ENCODE measurements around the gene CPSF3. TPM values are rescaled to one million over a fixed set of nuclear protein-coding genes. Genes with fewer than 3 reads are reported as not detected.

Gene CPSF3
- total and polyA plus RNA-seq, 3 donors from 2014 or later, result 54.4 to 112 (median 72.3) TPM

- Histone ChIP-seq H3K36me3 (ENCODE audit: low read depth, missing control alignments) (no peaks in the 10 kb centered on the region), H3K4me1 (peaks cover 21% of the 10 kb centered on the region), H3K9me3 (no peaks in the 10 kb centered on the region), H3K27ac (peak within 1 kb of the TSS; percentile 89 to 94), H3K27me3 (no peaks in the 10 kb centered on the region), H3K4me3 (peak within 1 kb of the TSS; percentile 88 to 90)
- DNase-seq, result peak; percentile 69
- TF ChIP-seq CTCF (IDR thresholded peaks at IDR 0.05), result no peak
- TF ChIP-seq POLR2A (IDR thresholded peaks at IDR 0.05), result no peak
- intact Hi-C loops (cut with DNase I; ENCODE audit: low total_unique reads), result no loop called here
- 1% methylated on average over 78 of the region's 91 CpGs; no CpG with 5 or more reads in 1 of the 2 donors for WGBS, 2 donors
Observed at GRCh38 chr2:9474361-9475057, 51.1 kb downstream of the CPSF3 start, which contains the start of gene IAH1. Gene IAH1, plus strand, starts transcription at chr2:9474551. Its CDS starts 16 bp downstream, at chr2:9474567.

- intact Hi-C loops (cut with DNase I; ENCODE audit: low total_unique reads), result no loop called here
- Histone ChIP-seq H3K27ac (no peak overlapping the region), H3K9me3 (no peaks in the 10 kb centered on the region), H3K27me3 (no peaks in the 10 kb centered on the region), H3K4me3 (no peak overlapping the region), H3K36me3 (ENCODE audit: low read depth, missing control alignments) (no peaks in the 10 kb centered on the region), H3K4me1 (peaks cover 25% of the 10 kb centered on the region)
- no peak for DNase-seq
- WGBS, 2 donors, result 77 to 79% methylated on average over 7 of the region's 7 CpGs
- TF ChIP-seq POLR2A (IDR thresholded peaks at IDR 0.05), result no peak
- no peak for TF ChIP-seq CTCF (IDR thresholded peaks at IDR 0.05)
Observed at GRCh38 chr2:9477914-9478313, 54.5 kb downstream of the CPSF3 start.

- 84 to 86% methylated on average over 3 of the region's 3 CpGs for WGBS, 2 donors
- TF ChIP-seq CTCF (IDR thresholded peaks at IDR 0.05) (no peak), POLR2A (IDR thresholded peaks at IDR 0.05) (no peak)
Observed at GRCh38 chr2:9478526-9478925, 55.1 kb downstream of the CPSF3 start.

GRCh38 chr2:9480157-9480556 is 56.7 kb downstream of the CPSF3 start:
- intact Hi-C loops (cut with DNase I; ENCODE audit: low total_unique reads), result no loop called here
- WGBS, 2 donors, result 71 to 86% methylated on average over 4 of the region's 4 CpGs
- H3K36me3 ChIP-seq (ENCODE audit: low read depth, missing control alignments), result no peaks in the 10 kb centered on the region
- TF ChIP-seq POLR2A (IDR thresholded peaks at IDR 0.05) (no peak), CTCF (IDR thresholded peaks at IDR 0.05) (no peak)
- H3K4me1 ChIP-seq, result peaks cover 16% of the 10 kb centered on the region
- no peak overlapping the region for H3K4me3 ChIP-seq
- no peaks in the 10 kb centered on the region for H3K27me3 ChIP-seq
- H3K27ac ChIP-seq, result peak overlapping the region in 1 of 2 donors; percentile 2
- no peak for DNase-seq
- H3K9me3 ChIP-seq, result no peaks in the 10 kb centered on the region

More at GRCh38 chr2:9478526-9478925, 55.1 kb downstream of the CPSF3 start:
- no peak overlapping the region for H3K4me3 ChIP-seq
- no peaks in the 10 kb centered on the region for H3K36me3 ChIP-seq (ENCODE audit: low read depth, missing control alignments)
- H3K9me3 ChIP-seq, result no peaks in the 10 kb centered on the region
- H3K27me3 ChIP-seq, result no peaks in the 10 kb centered on the region
- no peak for DNase-seq
- H3K27ac ChIP-seq, result no peak overlapping the region
- peaks cover 23% of the 10 kb centered on the region for H3K4me1 ChIP-seq
- intact Hi-C loops (cut with DNase I; ENCODE audit: low total_unique reads), result no loop called here

GRCh38 chr2:9483107-9483506 is 59.7 kb downstream of the CPSF3 start:
- Histone ChIP-seq H3K9me3 (no peaks in the 10 kb centered on the region), H3K36me3 (ENCODE audit: low read depth, missing control alignments) (no peaks in the 10 kb centered on the region), H3K4me1 (peaks cover 4% of the 10 kb centered on the region), H3K4me3 (no peak overlapping the region), H3K27ac (no peak overlapping the region), H3K27me3 (no peaks in the 10 kb centered on the region)
- intact Hi-C loops (cut with DNase I; ENCODE audit: low total_unique reads), result no loop called here
- DNase-seq, result no peak
- TF ChIP-seq POLR2A (IDR thresholded peaks at IDR 0.05), result no peak
- TF ChIP-seq CTCF (IDR thresholded peaks at IDR 0.05), result no peak
